D721Med (cell line): ENCODE measurements around the gene ADIPOR2.

ENCODE experiments used
- DNase-seq: peaks from one replicate; pipeline ENCODE4 v3.0.0; 2011; ENCODE audit warnings: low spot score; ENCODE audit not compliant: insufficient read length
- FAIRE-seq: peaks from 2 replicates; lab custom pipeline; 2011; peaks lifted over from hg19 to GRCh38; lab: Jason Lieb, UNC
- TF ChIP-seq, protein P1 (sequence below): IDR thresholded peaks from 2 replicates; pipeline ENCODE4 v1.5.1; 2012; ENCODE audit warnings: mild to moderate bottlenecking, control low read depth; ENCODE audit not compliant: insufficient read depth; ENCODE audit errors: missing control alignments

ADIPOR2 gene

DNA sequence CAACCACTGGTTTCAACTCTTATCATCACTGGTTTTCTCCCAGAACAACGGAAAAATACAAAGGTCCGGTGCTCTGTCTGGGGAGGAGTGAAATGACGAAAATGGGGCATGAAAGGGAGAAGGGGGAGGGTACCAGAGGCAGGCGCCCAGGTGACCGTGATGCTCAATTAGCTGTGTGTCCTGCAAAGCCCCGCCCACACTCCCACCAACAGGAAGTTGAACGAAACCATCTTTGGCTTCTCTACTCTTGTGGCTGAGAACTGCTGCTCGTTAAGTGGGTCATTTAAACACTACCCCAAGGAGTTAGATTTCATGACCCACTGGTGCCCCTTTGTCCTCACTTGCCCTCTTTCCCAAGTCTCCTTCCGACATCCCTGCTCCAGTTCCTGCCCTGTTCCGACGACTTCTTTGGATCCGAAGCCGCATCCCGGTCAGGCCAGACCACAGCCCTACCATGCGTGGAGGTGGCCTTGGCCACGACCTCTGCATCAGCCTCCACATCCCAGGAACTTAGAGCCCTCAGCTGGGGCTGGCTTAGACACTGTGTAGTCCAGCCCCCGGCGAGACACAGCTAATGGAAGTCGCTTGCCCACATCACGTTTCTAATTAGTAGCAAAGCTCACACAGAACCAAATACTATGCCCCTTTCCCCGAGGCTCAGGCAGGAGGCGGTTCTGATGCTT lies 118.1 kb downstream of the ADIPOR2 start:
- TF ChIP-seq, protein P1, sequence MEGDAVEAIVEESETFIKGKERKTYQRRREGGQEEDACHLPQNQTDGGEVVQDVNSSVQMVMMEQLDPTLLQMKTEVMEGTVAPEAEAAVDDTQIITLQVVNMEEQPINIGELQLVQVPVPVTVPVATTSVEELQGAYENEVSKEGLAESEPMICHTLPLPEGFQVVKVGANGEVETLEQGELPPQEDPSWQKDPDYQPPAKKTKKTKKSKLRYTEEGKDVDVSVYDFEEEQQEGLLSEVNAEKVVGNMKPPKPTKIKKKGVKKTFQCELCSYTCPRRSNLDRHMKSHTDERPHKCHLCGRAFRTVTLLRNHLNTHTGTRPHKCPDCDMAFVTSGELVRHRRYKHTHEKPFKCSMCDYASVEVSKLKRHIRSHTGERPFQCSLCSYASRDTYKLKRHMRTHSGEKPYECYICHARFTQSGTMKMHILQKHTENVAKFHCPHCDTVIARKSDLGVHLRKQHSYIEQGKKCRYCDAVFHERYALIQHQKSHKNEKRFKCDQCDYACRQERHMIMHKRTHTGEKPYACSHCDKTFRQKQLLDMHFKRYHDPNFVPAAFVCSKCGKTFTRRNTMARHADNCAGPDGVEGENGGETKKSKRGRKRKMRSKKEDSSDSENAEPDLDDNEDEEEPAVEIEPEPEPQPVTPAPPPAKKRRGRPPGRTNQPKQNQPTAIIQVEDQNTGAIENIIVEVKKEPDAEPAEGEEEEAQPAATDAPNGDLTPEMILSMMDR: no peak
- FAIRE-seq (no peak), DNase-seq (no peak)

DNA sequence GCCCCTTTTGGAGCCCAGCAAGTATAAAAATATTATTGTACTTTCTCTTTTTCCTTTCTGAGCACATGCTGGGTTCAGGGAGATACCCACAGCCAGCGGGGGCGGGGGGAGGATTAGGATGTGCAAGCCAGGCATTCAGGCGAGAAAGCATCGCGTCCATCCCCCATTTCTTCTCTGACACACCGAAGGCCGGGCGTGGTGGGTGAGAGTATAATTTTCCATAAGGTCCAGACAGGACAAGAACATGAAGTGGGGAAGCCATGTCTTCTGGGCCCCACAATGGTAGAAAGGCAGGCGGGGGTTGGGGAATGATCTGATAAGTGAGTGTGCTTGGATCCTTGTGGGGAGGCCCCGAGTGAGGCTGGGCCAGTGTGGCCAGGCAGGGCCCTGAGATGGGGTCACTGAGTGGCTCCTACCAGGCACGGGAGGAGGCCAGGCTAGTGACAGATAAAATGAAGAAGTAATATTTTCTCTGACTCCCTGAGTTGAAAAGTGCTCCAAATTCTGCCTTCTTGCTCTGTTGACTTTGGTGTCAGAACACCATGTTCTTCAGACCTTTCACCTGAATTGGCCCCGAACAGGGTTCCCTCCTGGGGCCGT lies 118.8 kb downstream of the ADIPOR2 start:
- DNase-seq: no peak
- no peak for FAIRE-seq
- TF ChIP-seq, protein P1: no peak

DNA sequence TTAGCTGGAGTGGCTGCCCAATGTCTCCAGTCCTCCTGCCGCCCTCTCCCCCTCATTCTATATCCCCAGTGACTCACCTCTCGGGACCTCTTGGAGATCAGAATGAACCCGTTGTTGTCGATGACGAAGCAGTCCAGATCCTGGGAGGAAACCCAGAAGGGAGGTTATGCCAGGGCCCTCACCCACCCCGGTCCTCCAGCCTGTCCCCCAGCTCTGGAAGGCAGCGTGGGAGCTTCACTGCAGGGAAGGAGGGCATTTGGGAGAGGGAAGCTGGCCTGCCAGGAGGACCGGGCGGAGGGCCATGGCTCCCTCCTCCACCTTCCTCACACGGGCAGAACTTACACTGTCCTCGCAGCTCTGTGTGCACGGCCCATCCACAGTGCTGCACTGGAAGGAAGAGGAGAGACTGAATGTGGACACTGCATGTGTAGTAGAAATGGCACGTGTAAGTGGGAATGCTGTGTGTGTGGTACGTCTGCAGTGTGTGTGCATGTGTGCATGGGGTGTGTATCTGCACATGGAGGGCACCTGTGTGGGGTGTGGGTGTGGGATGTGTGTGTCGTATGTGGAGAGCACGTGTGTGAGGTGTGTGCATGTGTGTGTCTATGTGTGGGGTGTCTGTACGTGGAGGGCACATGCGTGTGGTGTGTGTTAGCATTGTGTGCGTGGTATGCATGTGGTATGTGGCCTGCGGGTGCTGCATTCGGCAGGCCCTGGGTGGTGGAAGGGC lies 119.5 kb downstream of the ADIPOR2 start:
- DNase-seq: no peak
- TF ChIP-seq, protein P1: no peak
- FAIRE-seq: no peak

DNA sequence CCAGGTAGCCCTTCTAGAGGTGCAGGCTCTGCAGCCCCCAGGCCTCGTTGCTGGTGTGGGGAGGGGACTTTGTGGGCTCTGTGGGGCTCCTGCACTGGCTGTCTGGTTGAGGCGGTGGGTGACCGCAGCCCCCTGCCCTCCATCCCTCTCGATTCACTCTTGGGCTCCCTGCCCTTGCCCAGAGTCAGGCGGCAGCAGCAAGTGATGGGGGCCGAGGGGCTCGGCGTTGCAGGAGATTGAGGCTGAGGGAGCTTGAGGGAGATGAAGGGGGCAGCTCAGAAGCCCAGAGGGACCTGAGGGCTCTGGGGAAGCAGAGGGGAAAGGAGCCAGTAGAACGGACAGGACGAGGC lies 120.0 kb downstream of the ADIPOR2 start:
- DNase-seq: no peak
- TF ChIP-seq, protein P1: no peak
- FAIRE-seq: no peak

DNA sequence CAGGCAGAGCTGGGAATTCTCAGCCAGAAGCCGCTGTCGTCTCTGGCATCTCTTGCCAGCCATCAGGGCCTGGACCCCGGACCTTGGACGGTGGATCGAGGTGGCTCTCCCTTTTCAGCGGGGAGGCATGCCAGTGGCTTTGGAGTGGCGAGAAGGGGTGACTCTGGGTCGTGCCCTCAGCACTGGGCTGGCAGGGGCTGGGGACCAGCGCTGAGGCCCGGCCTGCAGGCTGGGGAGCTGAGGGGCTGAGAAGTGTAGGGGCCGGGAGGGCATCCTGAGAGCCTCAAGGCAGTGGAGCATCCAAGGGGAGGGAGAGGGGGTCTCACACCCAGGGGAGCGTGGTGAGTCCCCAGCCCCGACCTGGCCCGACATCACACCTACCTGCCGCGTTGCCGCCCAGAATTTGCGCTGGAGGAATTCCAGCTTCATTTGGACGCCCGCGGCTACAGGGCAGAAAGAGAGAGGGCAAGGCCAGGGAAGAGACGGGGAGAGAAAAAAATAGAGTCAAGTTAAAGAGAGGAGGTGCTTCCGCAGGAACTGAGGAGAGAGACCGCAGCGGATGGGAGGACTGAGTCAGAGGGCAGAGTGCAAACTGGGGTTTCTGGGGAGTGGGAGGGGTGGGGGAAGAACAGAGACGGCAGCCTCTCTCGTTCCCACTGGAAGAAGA lies 120.5 kb downstream of the ADIPOR2 start:
- no peak for DNase-seq
- TF ChIP-seq, protein P1: no peak
- FAIRE-seq: no peak

DNA sequence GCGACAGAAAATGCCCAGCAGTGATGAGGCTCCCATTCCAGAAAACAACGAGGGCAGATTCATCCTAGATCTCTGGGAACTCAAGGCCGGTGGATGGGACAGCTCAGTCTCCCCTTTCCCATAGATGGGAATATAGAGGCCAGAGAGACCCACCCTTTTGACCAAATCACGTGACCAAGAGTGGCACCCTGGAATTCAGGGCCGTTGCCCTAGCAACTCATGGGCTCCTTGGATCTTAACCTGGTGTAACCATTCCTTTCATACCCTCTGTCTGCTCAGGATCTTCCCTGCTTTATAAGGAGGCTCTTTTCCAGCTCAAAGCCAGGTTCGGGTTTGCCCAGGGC lies 121.0 kb downstream of the ADIPOR2 start:
- DNase-seq: no peak
- no peak for FAIRE-seq
- TF ChIP-seq, protein P1: no peak
